T follicular helper cell (primary cell): ENCODE data around the gene TK1.
A peak's percentile ranks its signal among the peaks of the same experiment; 100 is the strongest.
"Not testable (repeated sequence)": the region's sequence is repeated elsewhere in the genome, so short reads cannot be mapped to it uniquely, and the experiment has no call there.

Experiments
- DNase-seq: peaks from one replicate; pipeline ENCODE4 v3.0.0-alpha.2; 2020; ENCODE audit warnings: low read depth

TK1 gene

GRCh38 chr17:78176548-78177025, 10.3 kb downstream of the TK1 start:
- DNase-seq = peak; percentile 63

GRCh38 chr17:78175643-78175981, 11.2 kb downstream of the TK1 start:
- no peak for DNase-seq

GRCh38 chr17:78174870-78175642, 11.8 kb downstream of the TK1 start:
- DNase-seq = no peak

GRCh38 chr17:78174346-78174869, 12.4 kb downstream of the TK1 start:
- DNase-seq = no peak

DNA sequence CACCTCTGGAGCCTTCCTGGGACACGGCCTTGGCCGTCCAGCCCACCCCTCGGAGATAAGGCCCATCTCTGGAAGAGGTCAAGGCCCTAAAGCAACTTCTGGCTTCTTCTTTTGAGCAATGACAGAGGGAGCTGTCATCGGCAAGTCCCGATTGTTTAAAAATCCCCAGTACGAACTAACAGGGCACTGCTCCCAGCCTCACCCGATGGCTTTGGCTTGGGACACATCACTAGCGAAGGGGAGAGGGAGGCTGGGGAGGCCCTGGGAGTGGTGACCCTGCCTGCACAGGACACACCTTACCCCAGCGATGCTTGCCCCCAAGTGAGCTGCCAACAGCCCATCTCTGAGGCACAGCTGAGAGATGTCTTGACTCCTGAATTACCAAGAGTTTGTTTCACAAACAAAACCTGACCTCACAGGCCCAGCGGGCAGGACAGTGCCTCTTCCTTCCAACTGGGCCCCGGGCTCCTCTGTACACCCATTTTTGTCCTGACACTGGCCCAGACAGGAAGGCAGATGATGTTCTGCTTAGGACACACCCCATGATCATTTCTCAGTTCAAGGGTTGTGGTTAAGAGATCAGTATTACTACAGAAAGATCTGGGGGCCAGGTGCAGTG, 13.6 kb downstream of the TK1 start:
- DNase-seq = no peak

DNA sequence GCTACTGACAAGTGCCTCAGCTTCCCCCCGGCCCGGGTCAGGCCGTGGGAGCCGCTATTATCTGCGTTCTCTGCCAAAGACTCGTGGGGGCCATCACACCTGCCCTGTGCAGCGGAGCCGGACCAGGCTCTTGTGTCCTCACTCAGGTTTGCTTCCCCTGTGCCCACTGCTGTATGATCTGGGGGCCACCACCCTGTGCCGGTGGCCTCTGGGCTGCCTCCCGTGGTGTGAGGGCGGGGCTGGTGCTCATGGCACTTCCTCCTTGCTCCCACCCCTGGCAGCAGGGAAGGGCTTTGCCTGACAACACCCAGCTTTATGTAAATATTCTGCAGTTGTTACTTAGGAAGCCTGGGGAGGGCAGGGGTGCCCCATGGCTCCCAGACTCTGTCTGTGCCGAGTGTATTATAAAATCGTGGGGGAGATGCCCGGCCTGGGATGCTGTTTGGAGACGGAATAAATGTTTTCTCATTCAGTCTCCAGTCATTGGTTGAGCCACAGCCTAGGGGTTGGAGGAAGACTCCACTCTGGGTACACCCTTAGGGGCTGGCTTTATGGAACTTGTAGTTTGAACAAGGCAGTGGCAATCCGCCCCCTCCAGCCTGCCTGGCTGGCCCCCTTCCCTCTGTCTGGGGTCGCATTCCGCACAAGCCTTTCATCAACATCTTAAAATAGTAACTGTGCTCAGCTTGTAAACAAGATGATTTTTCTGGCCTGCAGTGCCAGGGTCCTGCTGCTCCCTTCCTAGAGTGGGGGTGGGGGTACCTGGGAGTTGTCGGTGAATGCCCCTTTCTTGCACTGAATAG, 14.4 kb downstream of the TK1 start:
- DNase-seq = no peak

DNA sequence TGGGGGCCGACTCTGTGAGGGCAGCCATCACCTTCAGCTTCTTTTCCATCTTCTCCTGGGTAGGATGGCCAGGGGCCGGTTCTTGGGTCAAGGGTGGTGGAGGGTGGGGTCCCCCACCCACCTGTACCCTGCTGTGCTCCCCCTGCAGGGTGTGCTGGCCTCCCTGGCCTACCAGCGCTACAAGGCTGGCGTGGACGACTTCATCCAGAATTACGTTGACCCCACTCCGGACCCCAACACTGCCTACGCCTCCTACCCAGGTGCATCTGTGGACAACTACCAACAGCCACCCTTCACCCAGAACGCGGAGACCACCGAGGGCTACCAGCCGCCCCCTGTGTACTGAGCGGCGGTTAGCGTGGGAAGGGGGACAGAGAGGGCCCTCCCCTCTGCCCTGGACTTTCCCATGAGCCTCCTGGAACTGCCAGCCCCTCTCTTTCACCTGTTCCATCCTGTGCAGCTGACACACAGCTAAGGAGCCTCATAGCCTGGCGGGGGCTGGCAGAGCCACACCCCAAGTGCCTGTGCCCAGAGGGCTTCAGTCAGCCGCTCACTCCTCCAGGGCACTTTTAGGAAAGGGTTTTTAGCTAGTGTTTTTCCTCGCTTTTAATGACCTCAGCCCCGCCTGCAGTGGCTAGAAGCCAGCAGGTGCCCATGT, 15.1 kb downstream of the TK1 start:
- not testable (repeated sequence) for DNase-seq

DNA sequence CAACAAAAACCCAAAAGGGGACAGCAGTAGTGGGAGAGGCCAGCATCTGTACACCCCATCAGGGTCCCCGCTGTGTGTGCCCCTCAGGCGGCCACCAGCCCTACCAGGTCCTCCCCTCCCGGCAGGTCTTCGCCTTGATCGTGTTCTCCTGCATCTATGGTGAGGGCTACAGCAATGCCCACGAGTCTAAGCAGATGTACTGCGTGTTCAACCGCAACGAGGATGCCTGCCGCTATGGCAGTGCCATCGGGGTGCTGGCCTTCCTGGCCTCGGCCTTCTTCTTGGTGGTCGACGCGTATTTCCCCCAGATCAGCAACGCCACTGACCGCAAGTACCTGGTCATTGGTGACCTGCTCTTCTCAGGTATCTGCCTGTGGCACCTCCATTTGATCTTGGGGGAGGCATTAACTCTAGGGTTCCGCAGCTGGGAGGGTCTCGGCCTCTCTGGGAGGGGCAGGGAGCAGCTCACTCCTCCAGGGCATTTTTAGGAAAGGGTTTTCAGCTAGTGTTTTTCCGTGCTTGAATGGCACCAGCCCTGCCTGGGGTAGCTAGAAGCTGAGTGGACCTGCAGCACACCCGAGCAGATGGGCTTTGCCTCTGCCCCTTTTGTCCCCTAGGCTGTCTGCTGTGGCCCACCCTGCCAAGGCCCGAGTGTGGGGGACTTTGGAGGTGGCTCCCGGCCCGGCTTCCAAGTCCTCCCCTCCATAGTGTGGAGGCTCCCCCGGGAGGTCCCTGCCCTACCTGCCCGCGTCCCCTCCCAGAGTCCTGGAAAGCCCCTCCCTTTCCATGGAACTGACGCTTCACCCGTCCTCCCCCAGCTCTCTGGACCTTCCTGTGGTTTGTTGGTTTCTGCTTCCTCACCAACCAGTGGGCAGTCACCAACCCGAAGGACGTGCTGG, 15.9 kb downstream of the TK1 start:
- DNase-seq = no peak

DNA sequence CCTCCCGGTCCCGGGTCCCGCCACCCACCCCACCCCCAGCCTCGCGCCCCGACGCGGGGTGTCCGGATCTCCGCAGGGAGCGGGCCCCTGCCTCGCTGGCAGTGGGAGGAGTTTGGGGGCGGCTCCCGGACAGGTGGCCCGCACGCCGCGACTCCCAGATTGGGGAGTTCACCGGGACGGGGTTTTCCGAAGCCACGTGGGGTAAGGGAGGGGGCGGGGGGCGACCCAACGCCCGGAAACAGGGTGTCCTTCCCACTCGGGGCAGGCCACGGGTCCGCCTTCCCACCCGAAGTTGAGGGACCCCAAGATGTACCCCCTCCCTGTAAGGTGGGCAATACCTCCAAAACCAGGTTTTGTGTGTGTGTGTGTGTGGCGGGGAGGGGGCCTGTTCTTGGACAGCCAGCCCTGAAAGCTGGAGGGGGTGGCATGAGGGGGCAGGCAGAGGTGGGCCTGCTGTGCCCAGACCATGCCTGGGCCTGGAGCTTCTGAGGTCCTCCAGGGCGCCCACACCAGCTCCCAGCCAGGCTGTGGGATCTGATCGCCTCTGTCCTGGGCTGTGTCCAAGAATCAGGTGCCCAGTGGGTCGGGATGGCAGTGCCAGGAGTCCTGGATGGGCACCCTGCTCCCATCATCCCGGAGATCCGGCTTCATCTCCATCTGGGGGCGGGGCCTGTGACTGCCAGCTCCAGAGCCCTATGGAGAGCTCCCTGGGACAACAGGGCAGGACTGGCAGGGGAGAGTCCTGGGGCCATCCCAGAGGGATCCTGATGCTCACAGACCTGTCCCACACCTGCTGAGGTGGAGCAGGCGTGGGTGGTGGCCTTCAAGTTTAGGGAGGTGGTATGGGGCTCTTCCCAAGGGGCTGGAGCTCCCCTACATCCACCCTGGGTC, 17.7 kb downstream of the TK1 start:
- peak; percentile 53 for DNase-seq

DNA sequence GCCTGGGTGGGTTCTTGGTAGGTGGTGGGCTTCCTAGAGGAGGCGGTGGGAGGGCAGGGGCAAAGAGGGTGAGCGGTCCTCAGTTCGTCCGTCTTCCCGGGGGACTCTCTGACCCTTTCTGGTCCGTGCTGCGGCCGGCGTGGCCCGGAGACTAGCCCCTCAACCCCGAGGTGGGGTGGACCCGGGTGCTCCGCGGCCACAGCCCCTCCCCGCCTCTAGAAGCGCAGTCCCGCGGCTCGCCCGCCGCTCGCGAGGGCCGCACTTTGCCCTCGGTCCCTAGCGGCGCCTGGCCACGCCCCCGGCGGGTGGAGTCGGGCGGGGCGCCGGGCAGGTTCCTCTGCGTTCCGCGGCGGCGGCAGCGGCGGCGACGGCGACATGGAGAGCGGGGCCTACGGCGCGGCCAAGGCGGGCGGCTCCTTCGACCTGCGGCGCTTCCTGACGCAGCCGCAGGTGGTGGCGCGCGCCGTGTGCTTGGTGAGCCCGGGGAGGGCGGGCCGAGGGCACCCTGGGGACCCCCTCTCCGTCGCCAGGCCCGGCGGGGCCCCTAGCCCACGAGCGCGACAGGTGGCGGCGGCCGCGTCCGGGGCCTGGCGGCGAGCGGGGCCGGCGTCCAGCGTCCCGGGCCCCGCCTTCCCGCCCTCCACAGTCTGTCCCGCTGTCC, 18.5 kb downstream of the TK1 start, which contains the start of gene SYNGR2:
TSS of gene SYNGR2 (plus strand) at position 340 of the 661 bp plus-strand sequence. CDS start at position 376, 36 bp downstream.
- peak; percentile 78 for DNase-seq

- no peak for DNase-seq
Observed at GRCh38 chr17:78166416-78166815, 20.4 kb downstream of the TK1 start.

DNA sequence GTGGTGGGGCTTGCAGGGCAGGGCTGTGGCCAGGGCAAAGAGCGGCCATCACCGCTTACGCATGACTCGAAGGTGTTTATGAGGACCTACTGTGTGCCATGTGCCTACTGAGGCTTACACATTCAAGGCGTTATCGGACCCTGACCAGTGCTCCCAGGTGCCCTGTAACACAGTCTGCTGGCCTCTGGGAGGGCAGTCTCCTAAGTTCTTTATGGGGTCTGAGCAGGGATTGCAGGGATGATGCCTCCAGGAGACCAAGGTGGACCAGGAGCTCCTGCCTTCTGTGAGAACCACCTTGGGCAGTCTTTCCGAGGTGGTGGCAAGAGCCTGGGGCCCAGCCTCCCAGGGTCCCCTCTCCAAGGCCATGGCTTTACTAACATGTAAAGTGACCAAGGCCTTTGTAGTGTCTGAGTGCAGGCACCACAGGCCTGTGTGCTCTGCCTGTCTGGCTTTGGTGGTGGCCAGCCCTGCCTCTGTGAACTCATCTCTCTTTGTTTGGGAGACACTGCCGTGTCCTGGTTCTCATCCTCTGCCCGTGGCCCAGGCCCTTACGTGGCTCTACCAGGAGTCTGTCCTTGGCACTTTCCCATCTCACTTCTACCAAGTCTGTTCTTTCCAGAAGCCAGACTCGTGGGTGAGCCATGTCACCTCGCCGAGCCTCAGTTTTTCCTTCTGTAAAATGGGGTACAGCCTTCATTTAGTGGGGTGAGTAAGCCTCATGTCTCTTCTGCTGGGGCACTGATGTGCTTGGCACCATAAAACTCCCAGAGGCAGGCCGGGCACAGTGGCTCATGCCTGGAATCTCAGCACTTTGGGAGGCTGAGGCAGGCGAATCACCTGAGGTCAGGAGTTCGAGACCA, 21.9 kb downstream of the TK1 start:
- DNase-seq = no peak

DNA sequence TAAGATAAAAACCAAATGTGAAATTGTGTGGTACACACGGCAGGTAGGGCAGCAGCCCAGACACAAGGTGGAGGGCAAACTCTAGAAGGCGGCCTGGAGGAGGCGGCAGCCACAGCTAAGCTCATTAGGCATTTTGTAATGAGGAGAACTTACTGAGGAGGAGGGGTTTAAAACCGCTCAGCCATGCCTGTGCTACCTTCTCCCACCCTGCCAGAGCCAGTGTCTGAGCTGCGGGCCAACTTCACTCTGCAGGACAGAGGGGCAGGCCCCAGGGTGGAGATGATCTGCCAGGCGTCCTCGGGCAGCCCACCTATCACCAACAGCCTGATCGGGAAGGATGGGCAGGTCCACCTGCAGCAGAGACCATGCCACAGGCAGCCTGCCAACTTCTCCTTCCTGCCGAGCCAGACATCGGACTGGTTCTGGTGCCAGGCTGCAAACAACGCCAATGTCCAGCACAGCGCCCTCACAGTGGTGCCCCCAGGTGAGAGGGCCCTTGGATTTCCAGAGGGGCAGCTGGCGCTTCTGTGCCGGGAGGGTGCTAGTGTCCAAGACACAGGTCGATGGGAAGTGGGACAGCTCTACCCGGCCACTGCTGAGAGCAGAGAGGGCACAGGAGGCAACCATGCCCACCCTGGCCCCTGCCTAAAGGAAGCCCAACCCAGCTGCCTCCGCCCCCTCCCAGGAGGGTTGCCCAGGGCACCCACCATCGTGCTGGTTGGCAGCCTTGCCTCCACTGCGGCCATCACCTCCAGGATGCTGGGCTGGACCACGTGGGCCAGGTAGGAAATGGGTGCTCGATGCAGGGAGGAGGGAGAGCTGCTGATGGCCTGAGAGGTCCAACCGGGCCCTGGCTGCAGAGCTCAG, 22.7 kb downstream of the TK1 start:
- no peak for DNase-seq

DNA sequence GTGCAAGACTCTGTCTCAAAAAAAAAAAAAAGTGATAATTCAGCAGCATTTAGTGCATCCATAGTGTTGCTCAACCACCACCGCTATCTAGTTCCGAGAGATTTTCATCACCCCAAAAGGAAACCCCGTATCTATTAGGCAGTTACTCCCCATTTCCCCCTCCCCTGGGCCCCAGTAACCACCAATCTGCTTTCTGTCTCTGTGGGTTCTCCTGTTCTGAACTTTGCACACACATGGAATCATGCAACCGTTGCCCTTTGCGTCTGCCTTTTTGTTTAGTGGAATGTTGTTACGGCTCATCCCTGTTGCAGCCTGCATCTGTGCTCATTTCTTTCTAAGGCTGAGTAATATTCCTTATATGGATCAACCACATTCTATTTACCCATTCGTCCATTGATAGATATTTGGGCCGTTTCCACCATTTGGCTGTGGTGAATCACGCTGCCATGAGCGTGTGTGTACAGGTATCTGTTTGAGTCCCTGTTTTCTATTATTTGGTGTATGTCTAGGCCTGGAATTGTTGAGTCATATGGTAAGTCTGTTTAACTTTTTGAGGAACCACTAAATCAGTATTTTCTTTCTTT, 27.2 kb downstream of the TK1 start:
- no peak for DNase-seq

DNA sequence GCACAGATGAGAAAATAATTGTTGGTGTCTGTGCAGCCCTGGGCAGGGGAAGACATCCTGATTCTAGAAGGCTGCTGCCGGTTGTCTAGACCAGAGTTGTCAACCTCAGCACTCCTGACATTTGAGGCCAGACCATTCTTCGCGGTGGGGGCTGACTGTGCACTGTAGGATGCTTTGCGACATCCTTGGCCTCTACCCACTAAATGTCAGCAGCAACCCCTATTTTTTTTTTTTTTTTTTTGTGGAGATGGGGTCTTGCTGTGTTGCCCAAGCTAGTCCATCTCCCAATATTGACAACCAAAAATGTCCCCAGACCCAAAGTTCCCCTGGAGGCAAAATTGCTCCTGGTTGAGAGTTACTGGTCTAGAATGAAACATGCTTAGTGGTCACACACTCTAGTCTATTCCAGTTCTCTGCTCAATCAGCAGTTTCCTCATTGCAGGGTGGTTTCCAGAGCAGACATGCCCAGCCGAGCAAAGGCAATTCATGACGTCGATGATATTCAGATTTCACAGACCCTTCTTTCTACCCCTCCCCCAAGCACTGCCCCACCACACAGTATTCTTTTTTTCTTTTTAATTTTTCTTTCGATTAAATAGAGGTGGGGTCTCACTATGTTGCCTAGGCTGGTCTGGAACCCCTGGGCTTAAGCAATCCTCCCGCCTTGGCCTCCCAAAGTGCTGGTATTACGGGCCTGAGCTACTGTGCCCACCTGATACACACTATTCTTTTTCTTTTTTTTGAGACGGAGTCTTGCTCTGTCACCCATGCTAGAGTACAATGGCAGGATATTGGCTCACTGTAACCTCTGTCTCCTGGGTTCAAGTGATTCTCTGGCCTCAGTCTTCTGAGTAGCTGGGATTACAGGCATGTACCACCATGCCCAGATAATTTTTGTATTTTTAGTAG, 31.7 kb downstream of the TK1 start:
- DNase-seq = no peak

- DNase-seq = no peak
Observed at GRCh38 chr17:78151514-78152008, 35.3 kb downstream of the TK1 start.
